GM12892 (cell line): ENCODE data around the gene PIP4K2A.

Source experiments
- POLR2A ChIP-seq: IDR thresholded peaks from 2 replicates; pipeline ENCODE4 v1.6.1; 2011; ENCODE audit warnings: low read depth, low read length, control low read depth
- POLR2AphosphoS5 ChIP-seq: IDR thresholded peaks from 2 replicates; pipeline ENCODE4 v1.6.1; 2011; ENCODE audit warnings: low read depth, low read length, control low read depth
- TAF1 ChIP-seq: IDR thresholded peaks from 2 replicates; pipeline ENCODE4 v1.6.1; 2011; ENCODE audit warnings: low read depth, mild to moderate bottlenecking, control low read depth, low read length, borderline replicate concordance

DNA sequence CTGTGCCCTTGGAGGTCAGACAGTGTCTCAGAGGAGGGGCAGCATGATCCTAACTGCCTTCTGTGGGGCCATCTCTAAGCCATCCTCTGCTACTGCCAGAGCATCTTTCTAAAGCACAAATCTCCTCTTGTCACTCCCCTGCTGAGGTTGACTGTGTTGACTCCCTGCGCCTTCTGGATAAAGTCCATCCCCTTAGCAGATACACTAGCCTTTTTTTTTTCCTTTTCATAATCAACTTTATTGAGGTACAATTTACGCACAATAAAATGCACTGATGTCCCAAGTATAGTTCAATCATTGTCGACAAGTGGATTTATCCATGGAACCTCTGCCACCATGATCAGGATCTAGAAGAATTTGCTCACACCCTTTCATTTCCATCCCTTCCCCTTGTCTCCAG, 219.0 kb downstream of the PIP4K2A start:
- no peak for TF ChIP-seq TAF1
- no peak for TF ChIP-seq POLR2A
- TF ChIP-seq POLR2AphosphoS5, result no peak
